ENCODE measurements around the gene PCIF1. TPM values are rescaled to one million over a fixed set of nuclear protein-coding genes. Genes with fewer than 3 reads are reported as not detected.
"Not testable (repeated sequence)": the region's sequence is repeated elsewhere in the genome, so short reads cannot be mapped to it uniquely, and the experiment has no call there.

PCIF1 gene
- total RNA-seq, 1 donor from 2014 or later = 6.3 TPM

- DNase-seq (ENCODE audit: low read depth) = no peak
- Histone ChIP-seq H3K27me3 (ENCODE audit: control insufficient read depth, insufficient read depth, low read length) (no peaks in the 10 kb centered on the region), H3K36me3 (ENCODE audit: control insufficient read depth, insufficient read depth, low read length) (peaks cover 16% of the 10 kb centered on the region), H3K4me3 (ENCODE audit: low read depth, low read length) (no peak overlapping the region)
- no peak for TF ChIP-seq CTCF (IDR thresholded peaks at IDR 0.05; ENCODE audit: insufficient read depth, low read length, severe bottlenecking)
- FAIRE-seq = no peak
Measured at GRCh38 chr20:45896641-45897161, 37.8 kb upstream of the PCIF1 start.

- TF ChIP-seq CTCF (IDR thresholded peaks at IDR 0.05; ENCODE audit: insufficient read depth, low read length, severe bottlenecking) = no peak
- Histone ChIP-seq H3K36me3 (ENCODE audit: control insufficient read depth, insufficient read depth, low read length) (peaks cover 18% of the 10 kb centered on the region), H3K27me3 (ENCODE audit: control insufficient read depth, insufficient read depth, low read length) (no peaks in the 10 kb centered on the region), H3K4me3 (ENCODE audit: low read depth, low read length) (no peak overlapping the region)
- no peak for DNase-seq (ENCODE audit: low read depth)
- FAIRE-seq = no peak
Measured at GRCh38 chr20:45897289-45897688, 37.2 kb upstream of the PCIF1 start.

GRCh38 chr20:45897692-45898091 is 36.8 kb upstream of the PCIF1 start:
- peaks cover 21% of the 10 kb centered on the region for H3K36me3 ChIP-seq (ENCODE audit: control insufficient read depth, insufficient read depth, low read length)
- no peak for TF ChIP-seq CTCF (IDR thresholded peaks at IDR 0.05; ENCODE audit: insufficient read depth, low read length, severe bottlenecking)
- no peak for FAIRE-seq

GRCh38 chr20:45898285-45898684 is 36.2 kb upstream of the PCIF1 start:
- no peaks in the 10 kb centered on the region for H3K27me3 ChIP-seq (ENCODE audit: control insufficient read depth, insufficient read depth, low read length)
- TF ChIP-seq CTCF (IDR thresholded peaks at IDR 0.05; ENCODE audit: insufficient read depth, low read length, severe bottlenecking) = no peak
- H3K36me3 ChIP-seq (ENCODE audit: control insufficient read depth, insufficient read depth, low read length) = peaks cover 21% of the 10 kb centered on the region
- DNase-seq (ENCODE audit: low read depth) (no peak), FAIRE-seq (no peak)
- no peak overlapping the region for H3K4me3 ChIP-seq (ENCODE audit: low read depth, low read length)

More at GRCh38 chr20:45897692-45898091, 36.8 kb upstream of the PCIF1 start:
- Histone ChIP-seq H3K27me3 (ENCODE audit: control insufficient read depth, insufficient read depth, low read length) (no peaks in the 10 kb centered on the region), H3K4me3 (ENCODE audit: low read depth, low read length) (no peak overlapping the region)
- no peak for DNase-seq (ENCODE audit: low read depth)

GRCh38 chr20:45899046-45899835 is 35.2 kb upstream of the PCIF1 start:
- Histone ChIP-seq H3K4me3 (ENCODE audit: low read depth, low read length) (no peak overlapping the region), H3K27me3 (ENCODE audit: control insufficient read depth, insufficient read depth, low read length) (no peaks in the 10 kb centered on the region), H3K36me3 (ENCODE audit: control insufficient read depth, insufficient read depth, low read length) (peaks cover 22% of the 10 kb centered on the region)
- no peak for DNase-seq (ENCODE audit: low read depth)
- no peak for FAIRE-seq
- TF ChIP-seq CTCF (IDR thresholded peaks at IDR 0.05; ENCODE audit: insufficient read depth, low read length, severe bottlenecking) = no peak

GRCh38 chr20:45901332-45901731 is 33.2 kb upstream of the PCIF1 start:
- not testable (repeated sequence) for H3K27me3 ChIP-seq (ENCODE audit: control insufficient read depth, insufficient read depth, low read length); H3K4me3 ChIP-seq (ENCODE audit: low read depth, low read length); DNase-seq (ENCODE audit: low read depth); FAIRE-seq
- H3K36me3 ChIP-seq (ENCODE audit: control insufficient read depth, insufficient read depth, low read length) = peaks cover 22% of the 10 kb centered on the region
